Measurements from ENCODE around the gene NOL6. TPM values are rescaled to one million over a fixed set of nuclear protein-coding genes. Genes with fewer than 3 reads are reported as not detected.
A peak's percentile ranks its signal among the peaks of the same experiment; 100 is the strongest.

The NOL6 gene
- total RNA-seq, 1 experiment from 2014 or later: 49.6 TPM

DNA sequence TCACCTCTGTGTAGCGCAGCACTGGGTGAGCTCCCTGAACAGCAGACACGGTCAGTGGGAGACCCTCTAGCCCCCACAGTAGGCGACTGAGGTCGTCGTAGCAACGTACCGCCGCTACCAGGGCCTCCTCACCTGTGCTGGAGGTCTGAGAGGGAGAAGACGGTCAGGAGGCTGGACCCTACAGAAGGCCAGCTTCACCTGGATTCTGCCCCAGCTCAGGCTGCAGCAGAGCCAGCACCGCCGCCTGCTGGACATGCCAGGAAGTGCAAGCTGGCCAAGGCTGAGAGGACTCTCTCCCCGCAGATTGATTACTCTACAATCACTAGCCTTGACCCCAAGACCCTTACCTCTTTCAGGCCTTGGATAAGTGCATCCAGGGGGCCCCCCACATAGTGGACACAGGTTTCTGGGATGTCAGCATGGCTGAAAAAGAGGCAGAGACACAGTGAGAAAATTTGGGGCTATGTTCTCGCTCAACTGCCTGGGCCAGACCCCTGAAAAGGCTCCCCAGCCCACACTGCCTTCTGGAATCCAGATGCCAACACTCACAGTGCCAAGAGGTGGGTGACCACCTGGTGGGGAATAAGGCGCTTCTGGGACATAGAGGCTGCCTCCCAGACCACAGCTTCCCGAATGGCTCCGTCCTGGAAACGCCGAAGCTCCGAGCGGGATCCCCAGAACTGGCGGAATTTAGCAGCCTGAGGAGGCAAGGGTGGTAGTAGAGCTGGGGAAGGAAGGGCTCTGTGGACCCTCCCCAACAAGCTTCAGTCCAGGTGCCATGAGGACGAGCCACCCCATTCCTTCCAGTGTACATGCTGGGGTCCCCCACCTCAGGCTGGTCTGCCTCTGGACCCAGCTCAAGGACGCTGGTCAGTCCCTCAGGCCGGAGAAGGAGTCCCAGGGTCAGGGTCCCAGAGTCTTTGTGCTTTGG lies 6.9 kb downstream of the NOL6 start:
- BruUV-seq (replicated peaks): no TSS peak
- ChIA-PET CTCF (interaction anchor here (0.6 to 1.8 kb wide), 9 partner anchors 14 to 180 kb away, joined by 3 to 25 read pairs (median 4); partner anchors contain the start of genes AQP3 and NFX1), POLR2A (ENCODE audit: low non-redundant PET) (no interaction called here)
- DNase-seq (ENCODE audit: low spot score): peak; percentile 32
- Histone ChIP-seq H3K36me3 (ENCODE audit: insufficient read depth, low read length, poor library complexity, severe bottlenecking) (peaks cover 61% of the 10 kb centered on the region), H3K9me3 (ENCODE audit: low read depth, low read length, poor library complexity, severe bottlenecking) (no peaks in the 10 kb centered on the region), H3K27me3 (replicated peaks; ENCODE audit: insufficient read depth, low read depth, low read length, poor library complexity) (no peaks in the 10 kb centered on the region), H3K4me3 (ENCODE audit: low read depth, low read length, poor library complexity, severe bottlenecking) (no peak overlapping the region), H3K27ac (ENCODE audit: low read depth, low read length, poor library complexity, severe bottlenecking) (no peak overlapping the region), H3K4me1 (ENCODE audit: insufficient read depth, low read length, poor library complexity, severe bottlenecking) (no peaks in the 10 kb centered on the region)
- intact Hi-C loops (cut with micrococcal nuclease; ENCODE audit: unreplicated experiment): loop anchor here (2.0 to 5.0 kb wide), 2 partner anchors 92 to 180 kb away; no protein-coding TSS in a partner anchor
- TF ChIP-seq, protein P1, sequence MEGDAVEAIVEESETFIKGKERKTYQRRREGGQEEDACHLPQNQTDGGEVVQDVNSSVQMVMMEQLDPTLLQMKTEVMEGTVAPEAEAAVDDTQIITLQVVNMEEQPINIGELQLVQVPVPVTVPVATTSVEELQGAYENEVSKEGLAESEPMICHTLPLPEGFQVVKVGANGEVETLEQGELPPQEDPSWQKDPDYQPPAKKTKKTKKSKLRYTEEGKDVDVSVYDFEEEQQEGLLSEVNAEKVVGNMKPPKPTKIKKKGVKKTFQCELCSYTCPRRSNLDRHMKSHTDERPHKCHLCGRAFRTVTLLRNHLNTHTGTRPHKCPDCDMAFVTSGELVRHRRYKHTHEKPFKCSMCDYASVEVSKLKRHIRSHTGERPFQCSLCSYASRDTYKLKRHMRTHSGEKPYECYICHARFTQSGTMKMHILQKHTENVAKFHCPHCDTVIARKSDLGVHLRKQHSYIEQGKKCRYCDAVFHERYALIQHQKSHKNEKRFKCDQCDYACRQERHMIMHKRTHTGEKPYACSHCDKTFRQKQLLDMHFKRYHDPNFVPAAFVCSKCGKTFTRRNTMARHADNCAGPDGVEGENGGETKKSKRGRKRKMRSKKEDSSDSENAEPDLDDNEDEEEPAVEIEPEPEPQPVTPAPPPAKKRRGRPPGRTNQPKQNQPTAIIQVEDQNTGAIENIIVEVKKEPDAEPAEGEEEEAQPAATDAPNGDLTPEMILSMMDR (conservative IDR thresholded peaks at IDR 0.05; ENCODE audit: low read depth, low read length): peak; percentile 90
- no peak for TF ChIP-seq EZH2 (IDR thresholded peaks at IDR 0.05; ENCODE audit: borderline replicate concordance, low read depth, low read length, poor library complexity, severe bottlenecking)

DNA sequence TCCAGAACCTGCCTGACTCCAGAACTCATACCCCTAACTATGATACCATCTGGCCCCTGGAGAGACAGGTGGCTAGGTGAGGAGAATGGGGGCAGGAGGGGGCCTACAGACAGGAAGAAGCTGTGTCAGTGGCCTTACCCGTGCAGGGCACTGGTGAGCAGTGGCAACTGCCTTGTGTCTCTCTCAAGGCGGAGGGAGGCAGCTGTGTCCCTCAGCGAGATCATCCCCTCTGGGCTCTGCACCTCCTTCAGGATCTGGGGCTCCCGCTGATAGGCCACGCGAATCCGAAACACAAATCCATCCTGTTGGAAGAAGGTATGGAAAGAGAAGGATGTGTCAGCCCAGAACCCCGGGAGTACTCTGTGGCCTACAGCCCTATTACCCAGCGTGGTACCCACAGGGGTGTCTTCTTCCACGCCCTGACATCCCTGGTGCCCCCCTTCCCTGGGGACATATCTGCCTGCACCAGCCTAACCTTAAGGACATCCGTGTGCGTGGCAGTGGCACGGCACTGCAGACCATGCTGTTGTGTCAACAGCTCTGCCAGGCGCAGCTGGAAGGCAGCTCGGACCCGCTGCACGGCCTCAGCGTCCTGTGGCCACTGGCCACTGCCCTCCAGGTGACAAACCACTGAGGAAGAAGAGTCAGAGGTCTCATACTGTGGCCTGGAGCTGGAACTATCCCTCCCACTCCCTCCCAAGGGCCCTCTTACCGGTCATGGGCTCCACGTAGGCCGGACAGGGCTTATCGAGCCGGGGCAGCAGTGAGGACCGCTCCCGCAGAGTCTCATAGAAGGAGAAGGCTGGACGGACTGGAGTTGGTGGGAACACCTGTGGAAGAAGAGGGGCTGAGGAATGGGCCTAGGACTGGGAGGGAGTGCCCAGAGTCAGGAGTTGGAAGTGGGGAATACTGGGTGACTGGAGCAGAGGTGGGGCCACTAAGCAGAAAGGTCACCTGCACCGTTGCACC lies 7.8 kb downstream of the NOL6 start:
- no peak for DNase-seq (ENCODE audit: low spot score)
- H3K27me3 ChIP-seq (replicated peaks; ENCODE audit: insufficient read depth, low read depth, low read length, poor library complexity): no peaks in the 10 kb centered on the region
- BruUV-seq (replicated peaks): no TSS peak

More for the DNA sequence above, 7.8 kb downstream of the NOL6 start:
- no peak overlapping the region for H3K4me3 ChIP-seq (ENCODE audit: low read depth, low read length, poor library complexity, severe bottlenecking)
- no peak overlapping the region for H3K27ac ChIP-seq (ENCODE audit: low read depth, low read length, poor library complexity, severe bottlenecking)
- TF ChIP-seq EZH2 (IDR thresholded peaks at IDR 0.05; ENCODE audit: borderline replicate concordance, low read depth, low read length, poor library complexity, severe bottlenecking): no peak
- TF ChIP-seq, protein P1 (conservative IDR thresholded peaks at IDR 0.05; ENCODE audit: low read depth, low read length): no peak
- intact Hi-C loops (cut with micrococcal nuclease; ENCODE audit: unreplicated experiment): loop anchor here (2.0 to 5.0 kb wide), 2 partner anchors 91 to 179 kb away; no protein-coding TSS in a partner anchor
- POLR2A ChIA-PET (ENCODE audit: low non-redundant PET): no interaction called here
- H3K9me3 ChIP-seq (ENCODE audit: low read depth, low read length, poor library complexity, severe bottlenecking): no peaks in the 10 kb centered on the region
- no peaks in the 10 kb centered on the region for H3K4me1 ChIP-seq (ENCODE audit: insufficient read depth, low read length, poor library complexity, severe bottlenecking)
- CTCF ChIA-PET: interaction anchor here (0.5 to 1.8 kb wide), 8 partner anchors 19 to 347 kb away, joined by 3 to 25 read pairs (median 4); partner anchors contain the start of genes AQP3 and NFX1
- H3K36me3 ChIP-seq (ENCODE audit: insufficient read depth, low read length, poor library complexity, severe bottlenecking): peaks cover 62% of the 10 kb centered on the region

Data from A673 (cell line).